ES-I3 (cell line): ENCODE results near the gene CAVIN2.

Experiments used
- H3K36me3 ChIP-seq: 2 replicates; pipeline ENCODE4 v1.6.1; 2013; ENCODE audit warnings: mild to moderate bottlenecking, low read length, control low read depth, moderate library complexity; ENCODE audit not compliant: insufficient read depth
- H3K4me1 ChIP-seq: 2 replicates; pipeline ENCODE4 v1.6.1; 2013; ENCODE audit warnings: mild to moderate bottlenecking, control low read depth, low read length; ENCODE audit not compliant: insufficient read depth
- H3K9ac ChIP-seq: 2 replicates; pipeline ENCODE4 v1.6.1; 2013; ENCODE audit warnings: low read depth, mild to moderate bottlenecking, low read length, moderate library complexity
- H3K9me3 ChIP-seq: 2 replicates; pipeline ENCODE4 v1.6.1; 2013; ENCODE audit warnings: mild to moderate bottlenecking, low read length, moderate library complexity; ENCODE audit not compliant: control insufficient read depth, insufficient read depth

The CAVIN2 gene, protein sequence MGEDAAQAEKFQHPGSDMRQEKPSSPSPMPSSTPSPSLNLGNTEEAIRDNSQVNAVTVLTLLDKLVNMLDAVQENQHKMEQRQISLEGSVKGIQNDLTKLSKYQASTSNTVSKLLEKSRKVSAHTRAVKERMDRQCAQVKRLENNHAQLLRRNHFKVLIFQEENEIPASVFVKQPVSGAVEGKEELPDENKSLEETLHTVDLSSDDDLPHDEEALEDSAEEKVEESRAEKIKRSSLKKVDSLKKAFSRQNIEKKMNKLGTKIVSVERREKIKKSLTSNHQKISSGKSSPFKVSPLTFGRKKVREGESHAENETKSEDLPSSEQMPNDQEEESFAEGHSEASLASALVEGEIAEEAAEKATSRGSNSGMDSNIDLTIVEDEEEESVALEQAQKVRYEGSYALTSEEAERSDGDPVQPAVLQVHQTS

DNA sequence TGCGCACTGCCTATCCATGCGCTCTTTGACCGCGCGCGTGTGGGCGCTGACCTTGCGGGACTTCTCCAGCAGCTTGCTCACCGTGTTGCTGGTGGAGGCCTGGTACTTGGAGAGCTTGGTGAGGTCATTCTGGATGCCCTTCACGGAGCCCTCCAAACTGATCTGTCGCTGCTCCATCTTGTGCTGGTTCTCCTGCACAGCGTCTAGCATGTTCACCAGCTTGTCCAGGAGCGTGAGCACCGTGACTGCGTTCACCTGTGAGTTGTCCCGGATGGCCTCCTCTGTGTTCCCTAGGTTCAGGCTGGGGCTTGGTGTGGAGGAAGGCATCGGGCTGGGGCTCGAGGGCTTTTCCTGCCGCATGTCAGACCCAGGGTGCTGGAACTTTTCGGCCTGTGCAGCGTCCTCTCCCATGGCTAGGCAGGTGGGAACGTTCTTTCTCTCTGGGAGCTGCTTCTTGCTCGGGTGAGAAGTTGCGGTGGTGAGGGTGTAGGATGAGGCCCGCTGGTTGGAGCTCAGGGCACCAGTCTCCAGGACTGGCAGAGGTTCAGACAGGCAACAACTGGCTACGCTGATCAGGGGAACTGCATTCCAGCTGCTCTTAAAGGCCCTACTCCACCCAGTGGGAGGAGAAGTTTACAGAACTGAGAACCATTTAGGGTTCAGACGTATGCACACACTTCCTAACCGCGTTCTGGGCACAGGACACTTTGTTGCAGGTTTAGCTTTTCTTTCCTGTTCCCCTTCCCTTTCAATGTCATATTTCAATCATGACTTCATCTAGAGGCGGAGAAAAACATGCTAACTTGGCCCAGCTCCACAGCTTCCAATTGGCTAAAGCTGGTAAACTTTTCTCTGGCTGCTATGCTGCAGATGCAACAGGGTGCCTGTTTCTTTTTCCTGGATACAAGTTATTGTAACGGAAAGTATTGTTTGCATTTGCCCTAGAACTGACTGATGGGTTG lies at the start of gene CAVIN2:
Gene CAVIN2 (minus strand): TSS at position 574 of the 962 bp plus-strand sequence. CDS start 163 bp downstream, at position 411.
- H3K36me3 ChIP-seq, result no peaks in the 10 kb centered on the region
- no peaks in the 10 kb centered on the region for H3K9me3 ChIP-seq
- H3K4me1 ChIP-seq, result peaks cover 30% of the 10 kb centered on the region
- no peak within 1 kb of the TSS for H3K9ac ChIP-seq

DNA sequence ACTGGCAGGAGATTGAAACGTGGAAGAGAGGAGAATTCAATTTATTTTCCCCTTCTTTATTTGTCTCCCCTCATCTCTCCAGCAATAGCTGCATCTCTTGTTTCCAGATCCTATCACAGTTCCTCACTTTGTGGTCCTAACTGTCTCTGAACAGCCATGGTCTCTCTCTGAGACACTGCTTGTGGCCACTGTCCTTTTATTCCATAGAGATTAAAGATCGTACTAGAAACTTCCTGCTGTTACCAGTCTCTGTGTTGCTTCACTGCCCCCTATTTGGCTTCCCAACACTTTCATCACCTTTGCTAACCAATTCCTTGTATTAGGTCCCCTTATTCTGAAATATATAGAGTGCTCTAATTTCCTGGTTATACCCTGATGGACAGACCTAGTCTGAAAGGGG lies 48.9 kb upstream of the CAVIN2 start:
- Histone ChIP-seq H3K36me3 (no peaks in the 10 kb centered on the region), H3K4me1 (no peaks in the 10 kb centered on the region)

DNA sequence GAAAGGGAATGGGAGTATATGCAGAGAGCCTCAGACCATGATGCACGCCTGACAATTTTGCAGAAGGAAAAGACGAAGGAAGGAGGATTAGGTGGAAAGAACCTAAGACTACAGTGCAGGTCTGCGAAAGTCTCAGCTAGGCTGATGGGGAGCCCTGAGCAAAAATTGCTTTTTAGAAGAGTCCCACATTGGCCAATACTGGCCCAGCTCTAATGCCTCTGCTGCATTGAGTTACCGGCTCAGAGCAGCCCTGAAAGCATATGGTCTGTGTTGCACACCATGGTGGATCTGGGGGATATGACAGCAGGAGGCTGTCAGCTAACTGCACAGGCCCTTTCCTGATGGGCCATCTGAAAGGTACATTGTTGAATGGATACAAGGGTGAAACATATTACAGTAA lies 48.3 kb upstream of the CAVIN2 start:
- H3K36me3 ChIP-seq, result no peaks in the 10 kb centered on the region
- H3K9me3 ChIP-seq, result no peaks in the 10 kb centered on the region; the same call in 1 of the 2 replicates
- no peak overlapping the region for H3K9ac ChIP-seq
- H3K4me1 ChIP-seq, result no peaks in the 10 kb centered on the region

More for the DNA sequence above, 48.9 kb upstream of the CAVIN2 start:
- H3K9ac ChIP-seq, result no peak overlapping the region
- H3K9me3 ChIP-seq, result no peaks in the 10 kb centered on the region; the same call in 1 of the 2 replicates

DNA sequence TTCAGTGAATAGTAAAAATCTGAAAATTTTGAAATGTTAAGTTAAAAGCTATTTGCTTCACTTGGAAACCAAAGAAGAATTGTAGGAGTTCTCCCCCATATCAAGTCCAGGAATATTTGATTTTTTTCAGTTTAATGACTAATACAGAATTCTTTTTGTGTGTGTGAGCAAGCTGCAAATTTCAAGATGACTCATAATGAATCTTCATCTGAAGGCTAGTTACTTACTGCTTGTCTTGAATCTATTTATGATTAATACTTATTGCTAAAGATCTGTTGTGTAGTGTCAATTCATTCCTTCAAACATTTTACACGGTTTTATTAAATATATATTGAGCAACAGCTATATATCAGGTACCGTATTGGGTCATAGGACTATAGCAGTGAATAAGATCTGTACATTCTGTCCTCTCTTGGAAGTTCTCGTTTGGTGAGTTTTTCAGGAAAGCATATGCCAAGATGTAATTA lies 47.8 kb upstream of the CAVIN2 start:
- Histone ChIP-seq H3K9me3 (no peaks in the 10 kb centered on the region), H3K9ac (no peak overlapping the region), H3K4me1 (no peaks in the 10 kb centered on the region)

DNA sequence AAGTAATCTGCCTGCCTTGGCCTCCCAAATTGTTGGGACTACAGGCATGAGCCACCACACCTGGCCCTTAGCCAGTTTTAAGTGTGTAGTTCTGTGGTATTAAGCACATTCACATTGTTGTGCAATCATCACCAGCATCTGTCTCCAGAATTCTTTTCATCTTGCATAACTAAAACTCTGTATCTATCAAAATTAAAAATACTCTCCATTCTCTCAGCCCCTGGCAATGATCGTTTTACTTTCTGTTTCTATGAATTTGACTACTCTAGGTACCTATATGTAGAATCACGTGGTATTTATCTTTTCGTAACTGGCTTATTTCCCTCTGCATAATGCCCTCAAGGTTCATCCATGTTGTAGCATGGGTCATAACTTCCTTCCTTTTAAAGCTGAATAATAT lies 45.5 kb upstream of the CAVIN2 start:
- Histone ChIP-seq H3K9ac (no peak overlapping the region), H3K36me3 (no peaks in the 10 kb centered on the region), H3K4me1 (no peaks in the 10 kb centered on the region), H3K9me3 (no peaks in the 10 kb centered on the region)

More for the DNA sequence above, 47.8 kb upstream of the CAVIN2 start:
- no peaks in the 10 kb centered on the region for H3K36me3 ChIP-seq

DNA sequence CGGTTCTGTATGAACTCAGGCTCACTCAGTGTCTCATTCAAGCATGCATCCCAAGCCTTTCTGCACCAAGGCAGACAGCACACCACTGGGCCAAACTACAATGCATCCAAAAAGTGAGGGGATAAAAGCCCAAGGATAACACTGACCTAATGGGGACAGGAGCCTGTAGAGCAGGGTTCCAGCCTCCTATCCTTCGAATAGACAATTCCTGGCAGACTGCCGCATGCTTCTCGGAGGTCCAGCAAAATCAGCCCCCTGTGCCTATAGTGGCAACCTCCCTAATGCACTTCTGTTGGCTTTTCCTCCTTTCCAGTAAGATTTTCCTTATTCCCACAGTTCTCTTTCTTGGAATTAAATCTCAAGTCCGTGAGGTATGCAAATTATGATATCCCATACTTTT lies 44.8 kb upstream of the CAVIN2 start:
- H3K9me3 ChIP-seq, result no peaks in the 10 kb centered on the region
- no peaks in the 10 kb centered on the region for H3K36me3 ChIP-seq
- no peak overlapping the region for H3K9ac ChIP-seq
- no peaks in the 10 kb centered on the region for H3K4me1 ChIP-seq

DNA sequence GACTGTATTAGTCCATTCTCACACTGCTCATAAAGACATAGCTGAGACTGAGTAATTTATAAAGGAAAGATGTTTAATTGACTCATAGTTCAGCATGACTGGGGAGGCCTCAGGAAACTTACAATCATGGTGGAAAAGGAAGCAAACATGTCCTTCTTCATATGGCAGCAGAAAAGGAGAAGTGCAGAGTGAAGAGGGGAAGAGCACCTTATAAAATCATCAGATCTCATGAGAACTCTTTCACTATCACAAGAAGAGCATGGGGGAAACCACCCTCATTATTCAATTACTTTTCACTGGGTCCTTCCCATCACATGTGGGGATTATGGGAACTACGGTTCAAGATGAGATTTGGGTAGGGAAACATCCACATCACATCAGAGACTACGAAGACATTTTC lies 43.0 kb upstream of the CAVIN2 start:
- H3K9me3 ChIP-seq, result no peaks in the 10 kb centered on the region
- H3K4me1 ChIP-seq, result no peaks in the 10 kb centered on the region
- no peaks in the 10 kb centered on the region for H3K36me3 ChIP-seq
- no peak overlapping the region for H3K9ac ChIP-seq

DNA sequence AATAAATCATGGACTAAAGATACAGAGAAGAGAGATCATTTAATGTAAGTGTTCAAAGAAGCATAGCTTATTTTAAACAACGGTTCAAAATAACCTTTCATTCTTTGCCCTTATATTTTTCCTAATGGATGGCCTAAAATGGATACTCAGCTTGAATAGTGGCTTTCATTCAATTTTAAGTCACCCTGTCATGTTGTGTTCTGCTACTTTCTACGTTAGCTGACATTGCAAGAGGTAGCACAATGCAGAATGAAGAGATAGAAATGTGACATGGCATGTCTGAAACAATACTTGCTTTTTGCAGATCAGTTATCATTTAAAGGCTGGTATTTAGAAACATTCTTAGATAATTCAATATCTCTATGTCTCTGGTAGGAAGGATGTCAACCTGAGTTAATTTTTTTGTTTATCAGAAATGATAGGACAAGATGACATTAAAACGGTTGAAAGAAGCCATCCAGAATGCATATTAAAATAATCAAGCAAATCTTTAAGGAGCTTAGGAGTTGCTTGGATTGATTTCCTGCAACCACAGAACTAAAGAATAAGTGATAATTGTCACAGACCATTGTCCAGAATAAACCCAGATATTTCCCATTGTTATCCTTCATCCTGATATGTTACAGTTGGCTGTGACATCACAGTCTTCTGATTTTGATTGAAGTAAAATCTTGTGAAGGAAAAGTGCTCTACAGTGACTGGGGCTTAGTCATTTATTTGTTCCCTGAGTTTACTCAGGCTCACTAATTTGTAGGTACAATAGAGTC lies 41.7 kb upstream of the CAVIN2 start:
- no peaks in the 10 kb centered on the region for H3K36me3 ChIP-seq
- H3K4me1 ChIP-seq, result no peaks in the 10 kb centered on the region
- no peaks in the 10 kb centered on the region for H3K9me3 ChIP-seq
- H3K9ac ChIP-seq, result no peak overlapping the region

DNA sequence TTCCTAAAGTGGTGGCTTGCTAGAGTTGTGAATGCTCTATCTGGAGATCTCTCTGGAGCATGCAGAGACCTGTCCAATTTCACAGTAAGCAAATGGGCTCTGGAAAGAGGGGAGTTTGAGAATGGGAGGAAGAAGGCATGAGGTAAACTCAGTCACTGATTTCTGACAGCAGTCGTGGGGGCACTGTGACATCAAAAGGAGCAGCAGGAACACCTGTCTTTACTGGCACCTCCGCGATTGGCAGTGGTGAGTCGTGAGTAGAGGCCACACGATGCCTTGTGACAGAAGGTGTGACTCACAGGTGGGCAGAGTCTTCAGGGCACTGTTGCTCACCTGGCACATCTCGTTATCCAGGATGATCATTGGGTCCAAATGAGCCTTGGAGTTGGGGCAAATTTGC lies 38.8 kb upstream of the CAVIN2 start:
- no peaks in the 10 kb centered on the region for H3K4me1 ChIP-seq
- H3K9ac ChIP-seq, result no peak overlapping the region
- no peaks in the 10 kb centered on the region for H3K9me3 ChIP-seq
- H3K36me3 ChIP-seq, result no peaks in the 10 kb centered on the region

DNA sequence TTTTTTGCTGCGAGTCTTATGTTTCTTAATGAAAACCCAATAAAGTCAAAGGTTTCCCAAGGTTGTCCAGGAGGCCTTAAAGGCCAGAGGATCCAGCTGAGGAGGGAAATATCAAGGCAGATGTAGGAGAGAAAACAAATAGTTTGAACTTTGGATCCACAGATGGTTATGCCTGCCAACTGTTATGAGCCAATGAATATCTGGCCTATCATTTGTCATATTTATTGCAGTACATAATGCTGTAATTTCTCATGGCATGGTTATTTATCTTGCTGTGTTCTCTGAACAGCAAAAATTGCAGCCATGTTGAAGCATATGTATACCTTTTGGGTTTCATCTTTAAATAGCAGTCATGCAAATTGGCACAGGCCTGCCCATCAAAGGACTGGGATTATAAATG lies 38.2 kb upstream of the CAVIN2 start:
- no peaks in the 10 kb centered on the region for H3K36me3 ChIP-seq
- H3K9ac ChIP-seq, result no peak overlapping the region
- no peaks in the 10 kb centered on the region for H3K4me1 ChIP-seq
- no peaks in the 10 kb centered on the region for H3K9me3 ChIP-seq

DNA sequence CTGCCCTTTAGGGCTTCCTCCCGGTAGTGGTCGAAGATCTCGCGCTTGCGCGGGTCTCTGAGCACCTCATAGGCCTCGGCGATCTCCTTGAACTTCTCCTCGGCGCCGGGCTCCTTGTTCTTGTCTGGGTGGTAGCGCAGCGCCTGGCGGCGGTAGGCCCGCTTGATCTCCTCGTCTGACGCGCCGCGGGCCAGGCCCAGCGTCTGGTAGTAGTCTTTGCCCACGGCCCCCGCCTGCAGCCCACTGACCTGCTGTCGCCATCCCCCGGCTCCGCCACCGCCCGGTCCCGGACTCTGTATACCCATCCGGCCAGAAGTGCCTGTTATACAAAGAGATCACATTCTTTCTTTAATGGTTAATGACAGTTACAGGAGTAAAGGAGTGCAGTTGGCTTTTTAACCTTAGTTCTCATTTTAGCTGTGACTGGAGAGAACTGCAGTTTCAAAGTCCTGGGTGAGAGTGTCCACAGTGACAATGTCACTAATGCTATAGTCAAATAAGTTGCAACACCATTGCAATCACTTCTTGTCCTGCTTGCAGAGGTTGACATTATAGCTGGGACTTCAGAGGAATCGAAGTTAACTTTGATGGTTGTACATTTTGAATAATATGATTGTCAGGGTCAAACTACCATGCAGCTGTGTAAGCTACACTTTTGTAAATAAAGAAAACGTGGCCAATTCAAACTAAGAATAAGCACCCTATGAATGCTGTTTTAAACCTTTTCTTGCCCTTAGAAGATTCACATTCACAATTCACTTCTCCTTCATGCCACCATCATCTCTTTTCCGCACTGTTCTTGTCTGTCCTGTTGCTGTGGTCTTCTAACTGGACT lies 35.3 kb upstream of the CAVIN2 start:
- no peak overlapping the region for H3K9ac ChIP-seq
- H3K36me3 ChIP-seq, result no peaks in the 10 kb centered on the region
- no peaks in the 10 kb centered on the region for H3K4me1 ChIP-seq
- H3K9me3 ChIP-seq, result no peaks in the 10 kb centered on the region

DNA sequence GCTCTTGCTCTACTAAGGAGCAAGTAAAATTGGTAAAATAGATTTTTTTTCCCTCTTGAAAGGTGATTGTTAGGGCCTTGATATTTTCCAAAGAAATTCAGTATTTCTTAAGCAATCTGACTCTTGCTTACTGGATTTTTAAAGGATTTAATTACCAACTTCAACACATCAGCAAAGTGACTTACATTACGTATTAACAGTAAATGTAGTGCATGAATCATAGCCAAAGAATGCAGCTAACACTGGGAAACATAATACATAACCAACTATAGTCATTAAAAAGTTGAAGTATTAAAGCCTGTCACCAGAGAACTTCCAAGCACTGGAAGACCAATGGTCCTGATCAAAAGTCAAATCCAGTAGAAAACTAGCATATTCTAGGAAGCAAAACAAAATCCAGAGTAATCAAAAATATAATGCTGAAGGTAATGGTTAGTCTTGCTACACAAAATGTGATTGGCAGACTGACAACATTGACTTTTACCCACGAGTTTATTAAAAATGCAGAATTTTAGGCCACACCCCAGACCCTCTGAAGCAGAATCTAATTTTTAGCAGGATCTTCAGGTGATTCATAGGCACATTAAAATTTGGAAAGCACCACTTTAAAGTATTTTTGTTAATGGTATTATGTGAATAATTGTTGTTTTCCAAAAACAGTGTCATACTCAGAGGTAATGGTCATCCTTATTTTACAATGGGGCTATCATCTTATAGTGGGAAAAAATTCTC lies 31.8 kb upstream of the CAVIN2 start:
- Histone ChIP-seq H3K9me3 (no peaks in the 10 kb centered on the region), H3K9ac (no peak overlapping the region), H3K36me3 (no peaks in the 10 kb centered on the region), H3K4me1 (no peaks in the 10 kb centered on the region)

DNA sequence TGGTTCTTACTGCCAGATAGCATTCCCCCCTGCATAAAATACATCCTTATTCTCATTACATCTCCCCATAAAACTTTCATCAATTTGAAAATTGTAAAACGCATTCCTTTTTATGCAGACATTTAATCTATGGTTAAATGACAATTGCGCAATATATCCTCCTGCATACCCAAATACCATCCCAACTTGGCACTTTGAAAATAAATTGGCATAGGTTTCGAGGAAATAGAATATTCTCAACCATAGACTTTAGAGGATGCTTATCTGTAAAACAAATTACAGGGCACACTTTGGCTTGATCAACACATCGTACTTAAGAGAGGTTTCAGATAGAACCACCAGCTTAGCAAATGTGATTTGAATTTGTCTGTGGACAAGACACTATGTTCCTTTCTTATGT lies 31.0 kb upstream of the CAVIN2 start:
- no peaks in the 10 kb centered on the region for H3K9me3 ChIP-seq
- no peak overlapping the region for H3K9ac ChIP-seq
- no peaks in the 10 kb centered on the region for H3K4me1 ChIP-seq
- H3K36me3 ChIP-seq, result no peaks in the 10 kb centered on the region
